Measurements from ENCODE around the gene TSPAN12.

DNA sequence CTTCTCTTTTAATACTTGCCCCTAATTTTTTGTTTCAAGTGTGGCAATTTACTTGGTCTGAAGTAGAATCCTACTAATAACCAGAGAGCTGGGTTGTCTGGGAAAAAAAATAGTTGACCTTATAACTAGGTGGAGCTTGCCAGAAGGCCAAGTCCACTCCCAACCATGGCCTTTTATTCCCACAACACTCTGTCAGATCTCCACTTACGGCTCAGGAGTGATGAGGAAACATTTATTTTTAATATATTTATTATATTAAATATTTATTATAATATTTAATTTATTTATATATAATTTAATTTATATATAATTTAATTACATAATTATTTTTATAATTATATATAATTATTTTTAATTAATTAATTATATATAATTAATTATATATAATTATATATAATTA lies 58.8 kb downstream of the TSPAN12 start:
- TF ChIP-seq, protein P1, sequence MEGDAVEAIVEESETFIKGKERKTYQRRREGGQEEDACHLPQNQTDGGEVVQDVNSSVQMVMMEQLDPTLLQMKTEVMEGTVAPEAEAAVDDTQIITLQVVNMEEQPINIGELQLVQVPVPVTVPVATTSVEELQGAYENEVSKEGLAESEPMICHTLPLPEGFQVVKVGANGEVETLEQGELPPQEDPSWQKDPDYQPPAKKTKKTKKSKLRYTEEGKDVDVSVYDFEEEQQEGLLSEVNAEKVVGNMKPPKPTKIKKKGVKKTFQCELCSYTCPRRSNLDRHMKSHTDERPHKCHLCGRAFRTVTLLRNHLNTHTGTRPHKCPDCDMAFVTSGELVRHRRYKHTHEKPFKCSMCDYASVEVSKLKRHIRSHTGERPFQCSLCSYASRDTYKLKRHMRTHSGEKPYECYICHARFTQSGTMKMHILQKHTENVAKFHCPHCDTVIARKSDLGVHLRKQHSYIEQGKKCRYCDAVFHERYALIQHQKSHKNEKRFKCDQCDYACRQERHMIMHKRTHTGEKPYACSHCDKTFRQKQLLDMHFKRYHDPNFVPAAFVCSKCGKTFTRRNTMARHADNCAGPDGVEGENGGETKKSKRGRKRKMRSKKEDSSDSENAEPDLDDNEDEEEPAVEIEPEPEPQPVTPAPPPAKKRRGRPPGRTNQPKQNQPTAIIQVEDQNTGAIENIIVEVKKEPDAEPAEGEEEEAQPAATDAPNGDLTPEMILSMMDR (optimal IDR thresholded peaks at IDR 0.05 in 1 of 3, IDR thresholded peaks at IDR 0.05 in 1 of 3, conservative IDR thresholded peaks at IDR 0.05 in 1 of 3; ENCODE audit: extremely low read depth in 1 of 3, insufficient read depth in 2 of 3, low read length in 3 of 3) = no peak
- TF ChIP-seq EZH2 (IDR thresholded peaks at IDR 0.05; ENCODE audit: low read length) = no peak
